CD4-positive, alpha-beta T cell treated with Interferon alpha-2 for 1 hour (primary cell): ENCODE measurements around the gene SLC25A10.

Experiments
- DNase-seq, 2 donors: peaks; one replicate each; pipeline ENCODE4 v3.0.0-alpha.2; 2020 to 2022

SLC25A10 gene

GRCh38 chr17:81687770-81688541 lies 24.1 kb upstream of the SLC25A10 start:
- no peak for DNase-seq

- DNase-seq: no peak
Measured at GRCh38 chr17:81688616-81689015, 23.5 kb upstream of the SLC25A10 start.

DNA sequence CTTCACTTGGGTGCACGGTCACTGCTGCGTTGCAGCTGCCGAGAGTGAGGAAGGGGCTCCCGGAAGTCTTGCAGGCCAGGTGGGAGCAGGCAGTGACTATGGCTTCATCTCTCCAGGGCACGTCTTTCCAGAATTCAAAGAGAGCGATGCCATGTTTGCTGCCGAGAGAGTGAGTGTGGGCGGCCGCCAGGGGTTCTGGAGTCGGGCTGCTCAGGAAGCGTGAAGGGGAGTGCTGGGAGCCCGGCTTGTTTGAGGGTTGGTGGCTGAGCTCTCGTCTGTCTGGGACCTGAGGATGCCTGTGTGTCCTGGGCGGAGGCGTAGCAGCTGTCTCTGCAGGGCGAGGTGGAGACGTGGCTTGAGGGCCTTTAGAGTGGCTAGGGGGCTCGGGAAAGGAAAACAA lies 22.0 kb upstream of the SLC25A10 start:
- DNase-seq: no peak

GRCh38 chr17:81690549-81690948 lies 21.5 kb upstream of the SLC25A10 start:
- no peak for DNase-seq

DNA sequence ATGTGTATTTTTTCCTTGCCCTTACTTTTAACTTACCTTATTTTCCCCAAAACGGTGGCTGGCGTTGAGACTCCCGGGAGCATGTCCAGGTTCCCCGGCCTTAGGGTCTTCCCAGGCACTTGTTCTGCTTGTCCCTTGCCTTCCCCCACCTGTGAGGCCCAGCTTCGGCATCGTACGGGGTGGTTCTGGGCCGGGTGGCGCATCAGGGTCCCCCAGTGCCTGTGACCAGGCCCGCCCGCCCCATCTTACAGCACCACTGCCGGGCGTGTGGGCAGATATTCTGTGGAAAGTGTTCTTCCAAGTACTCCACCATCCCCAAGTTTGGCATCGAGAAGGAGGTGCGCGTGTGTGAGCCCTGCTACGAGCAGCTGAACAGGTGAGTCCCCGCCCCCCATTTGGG lies 20.9 kb upstream of the SLC25A10 start:
- DNase-seq: no peak

- DNase-seq: no peak
Measured at GRCh38 chr17:81691608-81692007, 20.5 kb upstream of the SLC25A10 start.

DNA sequence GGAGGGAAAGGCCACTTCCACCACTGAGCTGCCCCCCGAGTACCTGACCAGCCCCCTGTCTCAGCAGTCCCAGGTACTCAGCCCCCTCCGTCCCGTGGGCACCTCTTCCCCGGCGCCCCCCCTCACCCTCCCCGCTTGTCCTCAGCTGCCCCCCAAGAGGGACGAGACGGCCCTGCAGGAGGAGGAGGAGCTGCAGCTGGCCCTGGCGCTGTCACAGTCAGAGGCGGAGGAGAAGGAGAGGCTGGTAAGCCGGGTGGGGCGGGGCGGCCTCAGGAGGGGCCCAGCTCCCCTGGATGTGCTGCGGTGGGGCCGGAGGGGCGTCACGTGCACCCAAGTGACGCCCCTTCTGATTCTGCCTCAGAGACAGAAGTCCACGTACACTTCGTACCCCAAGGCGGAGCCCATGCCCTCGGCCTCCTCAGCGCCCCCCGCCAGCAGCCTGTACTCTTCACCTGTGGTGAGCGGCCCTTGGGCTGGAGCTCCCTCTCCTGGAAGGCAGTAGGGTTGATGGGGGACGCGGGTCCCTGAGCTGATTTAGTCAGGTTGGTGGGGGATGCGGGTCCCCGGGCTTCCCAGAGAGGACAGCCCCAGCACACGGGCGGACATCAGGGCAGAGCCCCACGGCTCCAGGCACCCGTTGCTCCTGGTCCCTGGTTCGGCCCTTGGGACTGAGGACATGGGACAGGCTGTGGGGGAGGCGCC lies 18.4 kb upstream of the SLC25A10 start:
- DNase-seq: no peak

- DNase-seq: no peak
Measured at GRCh38 chr17:81694810-81695209, 17.3 kb upstream of the SLC25A10 start.

GRCh38 chr17:81695211-81695610 lies 16.9 kb upstream of the SLC25A10 start:
- DNase-seq: no peak

- DNase-seq: no peak
Measured at GRCh38 chr17:81695801-81696200, 16.3 kb upstream of the SLC25A10 start.

DNA sequence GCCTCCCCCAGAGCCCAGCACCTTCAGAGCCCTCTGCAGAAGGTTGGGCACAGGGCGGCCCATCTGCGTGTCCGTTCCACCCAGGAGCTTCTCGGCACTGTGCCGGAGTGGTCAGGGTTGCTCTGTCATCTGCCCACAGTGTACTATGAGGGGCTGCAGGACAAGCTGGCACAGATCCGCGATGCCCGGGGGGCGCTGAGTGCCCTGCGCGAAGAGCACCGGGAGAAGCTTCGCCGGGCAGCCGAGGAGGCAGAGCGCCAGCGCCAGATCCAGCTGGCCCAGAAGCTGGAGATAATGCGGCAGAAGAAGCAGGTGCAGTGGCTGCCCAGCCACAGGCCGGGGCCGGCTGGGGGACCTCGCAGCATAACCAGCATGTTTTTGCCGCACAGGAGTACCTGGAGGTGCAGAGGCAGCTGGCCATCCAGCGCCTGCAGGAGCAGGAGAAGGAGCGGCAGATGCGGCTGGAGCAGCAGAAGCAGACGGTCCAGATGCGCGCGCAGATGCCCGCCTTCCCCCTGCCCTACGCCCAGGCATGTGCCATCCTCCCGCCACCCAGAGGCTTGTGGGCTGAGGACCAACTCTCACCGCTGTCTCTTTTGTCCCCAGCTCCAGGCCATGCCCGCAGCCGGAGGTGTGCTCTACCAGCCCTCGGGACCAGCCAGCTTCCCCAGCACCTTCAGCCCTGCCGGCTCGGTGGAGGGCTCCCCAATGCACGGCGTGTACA lies 15.7 kb upstream of the SLC25A10 start:
- DNase-seq: no peak

- DNase-seq: no peak
Measured at GRCh38 chr17:81697261-81698044, 14.6 kb upstream of the SLC25A10 start.

DNA sequence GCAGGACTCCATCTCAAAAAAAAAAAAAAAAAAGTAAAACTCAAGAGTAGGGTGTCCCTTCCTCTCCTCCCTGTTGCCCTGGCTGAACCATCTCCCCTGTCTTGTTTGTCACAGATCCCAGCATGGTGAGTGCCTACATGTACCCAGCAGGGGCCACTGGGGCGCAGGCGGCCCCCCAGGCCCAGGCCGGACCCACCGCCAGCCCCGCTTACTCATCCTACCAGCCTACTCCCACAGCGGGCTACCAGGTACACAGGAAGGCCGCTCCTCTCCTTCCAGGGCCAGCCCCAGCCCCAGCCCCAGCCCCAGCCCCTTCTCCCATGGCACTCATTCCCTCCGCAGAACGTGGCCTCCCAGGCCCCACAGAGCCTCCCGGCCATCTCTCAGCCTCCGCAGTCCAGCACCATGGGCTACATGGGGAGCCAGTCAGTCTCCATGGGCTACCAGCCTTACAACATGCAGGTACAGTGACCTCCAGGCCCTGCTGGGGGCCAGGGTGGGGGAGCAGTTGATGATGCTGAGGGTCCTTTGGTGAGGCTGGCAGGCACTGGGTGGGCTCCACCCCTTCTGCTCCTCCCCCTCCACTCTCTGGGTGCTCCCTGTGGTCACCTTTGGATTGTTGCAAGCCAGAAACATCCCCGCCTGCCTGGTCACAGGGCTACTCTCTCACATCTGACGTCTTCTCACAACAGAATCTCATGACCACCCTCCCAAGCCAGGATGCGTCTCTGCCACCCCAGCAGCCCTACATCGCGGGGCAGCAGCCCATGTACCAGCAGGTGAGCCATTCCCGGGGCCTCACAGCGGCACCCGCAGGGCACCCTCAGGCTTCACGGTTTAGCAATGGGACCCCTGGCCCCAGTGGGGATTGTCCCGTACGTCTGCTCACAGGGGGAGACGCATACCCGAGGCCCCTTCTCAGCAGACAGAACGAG lies 11.5 kb upstream of the SLC25A10 start:
- DNase-seq: no peak

GRCh38 chr17:81701288-81702071 lies 10.6 kb upstream of the SLC25A10 start:
- DNase-seq: no peak

- peak; percentile 89 to 91 for DNase-seq
Measured at GRCh38 chr17:81702934-81703746, 8.9 kb upstream of the SLC25A10 start, which contains the start of gene MRPL12. TSS of gene MRPL12 (plus strand) at chr17:81703367. CDS start at chr17:81703502, 135 bp downstream.

- no peak for DNase-seq
Measured at GRCh38 chr17:81703747-81704654, 8.1 kb upstream of the SLC25A10 start.

- no peak for DNase-seq
Measured at GRCh38 chr17:81705518-81706231, 6.4 kb upstream of the SLC25A10 start.

- DNase-seq: no peak
Measured at GRCh38 chr17:81706232-81706611, 5.9 kb upstream of the SLC25A10 start.
